Measurements from ENCODE around the gene SRD5A1.
"Not testable (repeated sequence)": the region's sequence is repeated elsewhere in the genome, so short reads cannot be mapped to it uniquely, and the experiment has no call there.

The SRD5A1 gene

DNA sequence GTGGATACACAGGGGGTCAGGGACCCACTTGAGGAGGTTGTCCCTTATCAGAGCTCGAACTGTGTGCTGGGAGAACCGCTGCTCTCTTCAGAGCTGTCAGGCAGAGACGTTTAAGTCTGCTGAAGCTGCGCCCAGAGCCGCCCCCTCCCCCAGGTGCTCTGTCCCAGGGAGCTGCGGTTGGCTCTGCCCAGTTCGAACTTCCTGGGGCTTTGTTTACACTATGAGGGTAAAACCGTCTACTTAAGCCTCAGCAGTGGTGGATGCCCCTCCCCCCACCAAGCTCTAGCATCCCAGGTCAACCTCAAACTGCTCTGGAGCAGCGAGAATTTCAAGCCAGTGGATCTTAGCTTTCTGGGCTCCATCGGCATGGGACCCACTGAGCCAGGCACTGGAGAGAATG lies 15.9 kb downstream of the SRD5A1 start:
- DNase-seq, result no peak

DNA sequence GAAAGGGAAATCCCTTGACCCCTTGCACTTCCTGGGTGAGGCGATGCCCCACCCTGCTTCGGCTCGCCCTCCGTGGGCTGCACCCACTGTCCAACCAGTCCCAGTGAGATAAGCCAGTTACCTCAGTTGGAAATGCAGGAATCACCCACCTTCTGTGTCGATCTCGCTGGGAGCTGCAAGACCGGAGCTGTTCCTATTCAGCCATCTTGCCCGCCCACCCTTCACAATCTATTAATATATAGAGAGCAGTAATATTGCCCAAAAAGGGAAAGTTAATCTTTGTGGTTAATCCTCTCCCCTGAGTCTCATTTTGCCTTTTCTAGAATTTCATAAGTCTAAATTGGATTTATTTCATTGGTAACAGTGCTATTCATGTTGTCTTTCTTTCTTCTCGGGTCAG lies 16.4 kb downstream of the SRD5A1 start:
- DNase-seq, result no peak

DNA sequence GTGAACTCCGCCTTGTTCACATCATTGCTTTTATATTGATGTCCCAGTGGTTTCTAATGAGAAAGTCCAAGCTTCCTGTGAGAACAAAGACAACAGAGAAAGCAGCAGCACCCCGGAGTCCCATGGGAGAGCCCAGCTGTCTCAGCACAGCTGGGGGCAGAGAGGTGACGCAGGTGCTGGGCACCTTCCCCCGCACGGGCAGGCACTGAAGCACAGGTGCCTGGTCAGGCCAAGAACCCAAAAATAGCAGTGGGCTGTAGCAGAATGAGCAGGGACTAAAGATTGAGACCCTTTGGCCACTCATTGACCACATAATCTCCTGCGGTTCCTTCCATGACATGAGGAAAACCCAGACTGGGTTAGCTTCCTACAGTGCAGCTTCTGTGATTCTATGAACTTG lies 18.8 kb downstream of the SRD5A1 start:
- no peak for DNase-seq

DNA sequence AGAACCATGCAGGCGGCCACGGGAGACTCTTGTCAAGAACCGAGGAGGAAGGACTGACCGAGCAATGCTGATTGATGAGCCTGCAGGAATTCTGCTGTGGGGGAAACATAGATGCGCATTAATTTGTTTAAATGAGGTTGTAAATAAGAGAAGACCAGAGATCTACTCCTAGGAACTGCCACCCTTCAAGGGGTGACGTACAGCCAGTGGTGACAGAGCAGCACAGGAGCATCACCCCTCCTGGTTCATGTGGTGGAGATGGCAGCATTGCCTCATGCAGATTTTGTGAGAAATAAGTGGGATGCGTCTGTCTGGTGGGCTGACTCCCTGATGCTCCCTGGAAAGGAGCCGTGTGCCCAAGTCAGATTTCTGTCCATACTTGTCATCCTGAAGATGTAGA lies 22.2 kb downstream of the SRD5A1 start:
- no peak for DNase-seq

DNA sequence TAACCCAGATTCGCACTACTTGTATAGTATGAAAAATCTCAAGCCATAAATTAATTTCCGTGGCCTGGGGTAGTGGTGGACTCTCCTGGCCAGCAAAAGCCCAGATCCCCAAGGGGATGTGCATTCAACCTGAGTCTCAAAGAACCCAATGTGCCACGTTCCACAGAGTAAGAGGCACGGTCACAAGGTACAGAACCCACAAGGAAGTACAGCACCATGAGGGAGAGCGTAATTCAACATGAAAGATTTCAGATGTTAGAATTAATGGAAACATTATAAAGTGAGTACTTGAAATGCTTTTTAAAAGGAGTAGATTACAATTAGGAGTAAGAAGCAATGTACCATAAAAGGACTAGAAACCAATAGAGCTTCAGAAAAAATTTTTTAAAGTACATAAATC lies 23.4 kb downstream of the SRD5A1 start:
- DNase-seq, result no peak

DNA sequence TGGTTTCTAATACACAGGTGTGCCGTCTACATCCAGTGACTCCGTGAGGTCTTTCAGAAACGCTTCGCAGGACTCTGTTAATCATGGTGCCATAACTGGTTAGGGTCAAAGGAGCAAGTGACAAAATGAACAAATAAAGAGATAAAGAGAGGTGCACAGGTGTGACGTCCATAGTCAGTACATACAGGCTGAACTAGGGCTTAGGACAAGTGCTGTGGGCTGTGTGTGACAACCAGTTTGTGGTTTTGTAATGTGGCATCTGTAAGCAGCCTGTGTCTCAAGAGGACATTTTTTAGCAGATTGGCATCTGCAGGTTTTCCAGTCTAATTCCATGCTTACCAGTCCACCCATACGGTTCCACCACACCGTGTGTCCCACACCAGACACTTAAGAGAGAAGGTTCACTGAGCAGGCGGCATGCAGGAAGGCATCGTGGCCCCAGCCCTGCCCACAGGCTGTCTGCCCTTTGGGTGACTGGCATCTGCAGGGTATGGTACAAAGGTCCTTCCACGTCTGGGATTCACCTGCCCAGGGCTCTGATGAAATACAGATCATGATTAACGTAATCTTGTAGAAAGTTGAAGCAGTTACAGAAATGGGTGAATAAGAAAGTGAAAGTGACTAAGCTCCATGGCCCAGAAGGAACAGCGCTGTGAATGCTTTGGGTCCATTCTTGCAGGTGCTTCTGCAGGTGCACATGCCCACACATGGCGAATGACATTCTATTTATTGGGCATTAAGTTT lies 26.9 kb downstream of the SRD5A1 start:
- no peak for DNase-seq

DNA sequence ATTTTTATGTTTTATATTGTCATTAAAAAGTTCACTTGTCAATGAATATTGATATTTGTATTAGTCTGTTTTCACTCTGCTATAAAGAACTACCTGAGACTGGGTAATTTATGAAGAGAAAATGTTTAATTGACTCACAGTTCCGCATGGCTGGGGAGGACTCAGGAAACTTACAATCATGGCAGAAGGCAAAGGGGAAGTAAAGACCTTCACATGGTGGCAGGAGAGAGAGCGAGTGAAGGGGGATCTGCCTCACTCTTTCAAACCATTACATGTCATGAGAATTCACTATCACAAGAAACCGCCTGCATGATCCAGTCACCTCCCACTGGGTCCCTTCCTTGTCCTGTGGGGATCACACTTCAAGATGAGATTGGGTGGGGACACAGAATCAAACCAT lies 27.4 kb downstream of the SRD5A1 start:
- no peak for DNase-seq

DNA sequence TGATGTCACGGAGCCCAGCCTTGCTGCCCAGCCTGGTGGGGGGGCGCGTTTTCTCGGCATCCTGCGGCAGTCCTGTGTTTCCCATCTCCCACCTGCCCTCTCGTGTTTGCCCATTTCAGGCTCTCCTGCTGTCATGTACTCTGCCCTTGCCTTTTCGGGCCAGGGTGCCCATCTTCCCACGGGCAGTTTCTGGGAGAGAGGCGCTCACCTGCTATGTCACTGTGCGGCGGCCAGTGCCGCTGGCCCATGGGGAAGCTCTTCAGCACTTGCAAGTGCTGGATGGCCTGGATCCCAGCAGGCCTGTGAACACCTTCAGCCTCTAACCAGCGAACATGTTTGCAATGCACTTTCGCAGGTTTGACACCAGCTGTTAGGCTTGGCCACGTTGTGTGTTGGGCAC lies 33.5 kb downstream of the SRD5A1 start:
- DNase-seq, result no peak

DNA sequence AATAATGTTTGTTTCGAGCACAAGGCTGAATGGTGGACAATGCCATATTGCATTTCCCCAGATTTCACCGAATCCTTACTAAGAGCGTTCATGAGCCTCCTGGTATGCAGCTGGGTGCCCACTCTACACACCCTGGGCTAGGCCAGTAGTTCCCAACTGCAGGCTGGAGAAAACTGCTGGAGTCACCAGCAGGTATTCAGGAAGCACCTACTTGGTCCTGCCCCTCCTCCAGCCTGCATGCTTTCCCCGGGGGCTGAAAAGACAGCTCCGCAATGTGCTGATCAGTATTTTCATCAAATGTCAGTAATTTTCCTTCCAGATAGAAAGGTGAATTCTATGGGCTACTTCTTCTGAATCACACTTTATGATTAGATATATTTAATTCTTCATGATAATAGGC lies 34.4 kb downstream of the SRD5A1 start:
- no peak for DNase-seq

DNA sequence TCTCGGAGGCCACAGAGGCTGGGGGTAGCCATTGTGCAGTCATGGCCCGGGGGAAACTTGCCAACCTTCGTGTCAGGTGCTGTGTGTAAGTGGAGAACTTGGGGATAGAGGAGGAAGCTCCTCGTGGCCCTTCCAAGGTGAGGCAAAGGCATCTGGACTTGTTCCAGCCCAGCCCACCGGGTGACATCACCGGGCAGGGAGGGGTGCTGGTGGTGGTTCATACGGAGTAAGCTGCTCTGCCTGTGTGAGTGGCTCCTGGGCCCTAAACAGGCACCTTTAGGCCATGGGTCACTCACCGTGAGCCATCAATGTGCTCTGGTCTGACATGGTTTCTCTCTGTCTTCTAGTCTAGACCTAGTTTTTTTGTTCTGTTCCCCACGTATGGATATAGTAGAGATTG lies 35.5 kb downstream of the SRD5A1 start:
- DNase-seq, result not testable (repeated sequence)

DNA sequence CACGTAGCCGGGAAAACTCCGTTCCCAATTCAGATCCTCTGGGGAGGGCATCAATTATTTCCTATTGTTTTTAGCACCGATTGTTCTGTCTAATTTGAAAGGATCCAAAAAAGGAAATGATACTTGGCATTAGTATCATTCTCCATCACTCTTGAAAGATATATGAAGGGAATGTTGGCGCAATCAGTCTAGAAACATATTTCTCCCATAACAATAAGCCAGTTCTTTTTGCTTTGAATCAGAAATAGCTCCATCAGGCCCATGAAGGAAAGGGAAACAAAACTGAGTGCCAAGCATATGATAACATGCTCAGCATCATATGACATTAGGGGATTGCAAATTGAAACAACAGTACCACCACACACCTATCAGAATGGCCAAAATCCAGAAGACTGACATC lies 39.8 kb downstream of the SRD5A1 start:
- no peak for DNase-seq

DNA sequence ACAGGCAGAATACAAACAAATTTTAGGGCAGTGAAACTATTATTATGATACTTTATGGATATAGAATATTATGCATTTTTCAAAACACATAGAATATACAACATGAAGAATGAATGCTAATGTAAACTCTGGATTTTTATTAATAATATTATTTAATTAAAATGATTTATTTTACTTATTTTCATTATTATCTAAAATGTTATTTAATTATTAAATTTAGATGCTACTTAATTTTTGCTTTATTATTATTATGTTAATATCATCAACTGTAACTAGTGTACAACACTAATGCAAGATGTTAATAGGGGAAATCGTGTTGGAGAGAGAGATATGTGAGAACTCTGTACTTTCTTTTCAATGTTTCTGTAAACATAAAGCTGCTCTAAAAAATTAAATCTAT lies 40.7 kb downstream of the SRD5A1 start:
- no peak for DNase-seq

DNA sequence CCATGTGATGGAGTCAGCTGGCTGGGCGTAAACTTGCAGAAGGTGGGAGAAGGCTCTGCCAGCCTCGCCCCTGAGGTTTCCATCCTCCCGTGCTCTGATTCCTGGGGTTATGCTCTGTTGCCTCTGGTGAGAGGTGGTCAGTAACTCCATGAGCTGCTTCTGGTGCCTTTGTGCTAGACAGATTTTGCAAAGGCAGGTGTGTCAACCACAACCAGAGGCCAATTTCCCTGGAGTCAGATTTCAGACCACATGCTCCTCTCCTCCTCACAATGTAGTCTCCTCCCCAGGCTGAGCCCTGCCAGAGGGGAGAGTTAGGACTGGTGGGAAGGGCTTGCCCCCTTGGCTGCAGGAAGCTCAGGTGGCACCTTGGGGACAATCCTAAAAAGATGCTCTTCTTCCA lies 41.2 kb downstream of the SRD5A1 start:
- no peak for DNase-seq

DNA sequence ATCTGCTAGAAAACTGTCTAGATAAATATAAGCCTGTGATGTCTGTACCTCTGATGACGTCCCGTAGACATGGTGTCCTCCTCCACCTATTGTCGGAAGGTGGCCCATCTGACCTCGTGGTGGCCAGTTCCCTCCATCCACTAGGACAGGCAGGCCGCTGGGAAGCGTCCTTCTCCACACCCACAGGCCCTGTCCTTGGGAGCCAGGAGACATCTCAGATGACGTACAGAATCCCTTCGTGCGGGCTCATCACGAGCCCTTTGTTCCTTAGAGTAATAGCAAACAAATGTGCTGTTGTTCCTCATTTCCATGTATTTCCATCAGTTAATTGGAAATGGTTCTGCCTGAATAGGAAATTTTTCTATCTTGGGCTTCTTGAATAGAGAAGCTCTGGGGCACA lies 41.6 kb downstream of the SRD5A1 start:
- DNase-seq, result no peak

DNA sequence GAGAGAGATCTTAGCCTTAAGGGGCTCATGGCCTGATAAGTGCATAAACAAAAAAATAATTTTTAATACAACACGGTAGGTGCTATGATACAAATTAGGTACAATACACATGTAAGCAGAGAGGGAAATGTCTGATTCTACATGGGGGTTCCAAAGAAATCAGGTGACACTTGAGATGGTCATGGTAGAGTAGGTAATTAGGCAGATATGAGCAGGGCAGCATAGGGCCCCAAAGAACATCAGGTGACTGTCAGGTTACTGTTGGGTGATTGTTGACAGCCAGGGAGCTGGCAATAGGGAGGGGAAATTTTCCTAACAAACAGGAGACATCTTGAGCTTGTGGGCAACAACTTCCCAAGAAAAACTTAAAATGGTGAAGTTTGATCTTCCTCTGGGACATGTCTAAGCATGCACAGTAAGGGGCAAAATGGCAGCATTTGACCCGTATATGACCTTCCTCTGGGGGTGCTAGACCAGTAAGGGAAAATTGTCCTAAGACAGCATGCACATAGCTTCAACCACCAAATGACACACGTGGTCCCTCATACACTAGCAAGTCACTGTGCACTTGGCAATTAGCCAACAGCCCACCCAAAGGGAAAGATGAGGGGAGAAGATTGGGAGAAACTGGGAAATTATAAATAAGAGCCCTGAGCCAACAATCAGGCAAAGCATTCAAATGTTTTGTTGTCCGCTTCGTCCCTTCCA lies 42.7 kb downstream of the SRD5A1 start:
- no peak for DNase-seq

DNA sequence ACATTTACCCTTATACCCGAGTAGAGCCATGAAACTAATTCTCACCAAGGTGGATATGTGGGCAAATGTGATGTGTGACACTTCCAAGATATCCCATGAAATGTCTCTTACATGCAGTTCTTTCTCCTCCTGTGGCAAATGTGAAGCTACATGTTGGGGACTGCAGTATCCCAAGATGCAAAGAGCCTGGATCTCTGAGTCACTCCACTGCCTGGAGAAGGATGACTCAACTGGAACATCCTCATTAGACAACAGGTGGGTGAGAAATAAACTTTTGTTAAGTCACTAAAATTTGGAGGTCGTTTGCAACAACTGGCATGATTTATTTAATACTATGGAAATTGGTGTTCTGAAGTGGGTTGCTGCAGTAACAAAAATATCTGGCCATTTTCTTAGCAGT lies 43.5 kb downstream of the SRD5A1 start:
- DNase-seq, result no peak

DNA sequence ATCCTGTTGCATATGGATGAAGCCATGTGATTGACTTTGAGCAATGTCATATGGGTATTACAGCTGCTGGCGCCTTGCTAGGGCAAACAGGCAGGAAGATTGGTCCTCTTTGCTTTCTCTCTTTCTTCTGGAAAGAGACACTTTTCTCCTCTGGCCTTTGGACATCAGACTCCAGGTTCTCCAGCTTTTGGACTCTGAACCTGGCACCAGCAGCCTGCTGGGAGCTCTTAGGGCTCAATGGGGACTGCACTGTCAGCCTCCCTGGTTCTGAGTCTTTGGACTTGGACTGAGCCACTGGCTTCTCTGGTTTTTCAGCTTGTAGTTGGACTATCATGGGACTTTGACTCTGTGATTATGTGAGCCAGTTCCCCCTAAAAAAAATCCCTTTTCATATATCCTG lies 45.1 kb downstream of the SRD5A1 start:
- DNase-seq, result no peak

DNA sequence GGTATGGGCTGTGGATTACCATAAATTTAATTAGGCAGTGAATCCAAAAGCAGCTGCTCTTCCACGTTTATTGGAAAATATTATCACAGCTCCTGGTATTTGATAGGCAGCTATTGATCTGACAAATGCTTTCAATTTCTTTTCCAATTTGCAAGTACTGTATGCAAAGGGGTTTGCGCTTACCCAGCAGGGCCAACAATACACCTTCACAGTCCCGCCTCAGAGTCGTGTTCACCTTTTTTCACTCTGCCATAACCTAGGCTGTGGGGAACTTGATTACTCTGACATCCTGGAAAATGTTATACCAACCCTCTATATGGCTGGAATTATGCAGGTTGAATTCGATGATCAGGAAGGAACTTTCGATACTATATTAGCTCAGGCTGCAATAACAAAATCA lies 47.7 kb downstream of the SRD5A1 start:
- no peak for DNase-seq

DNA sequence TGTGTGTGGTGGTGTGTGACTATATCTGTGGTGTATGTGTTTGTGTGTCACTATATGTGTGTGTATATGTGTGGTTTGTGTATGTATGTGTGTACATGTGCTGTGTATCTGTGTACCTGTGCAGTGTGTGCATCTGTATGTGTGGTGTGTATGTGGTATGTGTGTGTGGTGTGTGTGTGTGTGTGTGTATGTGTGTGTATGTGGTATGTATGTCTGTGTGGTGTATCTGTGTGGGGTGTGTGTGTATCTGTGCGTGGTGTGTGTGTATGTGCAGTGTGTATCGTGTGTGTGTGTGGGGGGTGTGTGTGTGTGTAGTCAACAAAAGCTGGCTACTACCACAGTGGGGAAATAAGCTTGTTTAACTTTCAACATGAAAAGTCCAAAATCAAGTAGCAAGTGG lies 48.4 kb downstream of the SRD5A1 start:
- DNase-seq, result no peak

DNA sequence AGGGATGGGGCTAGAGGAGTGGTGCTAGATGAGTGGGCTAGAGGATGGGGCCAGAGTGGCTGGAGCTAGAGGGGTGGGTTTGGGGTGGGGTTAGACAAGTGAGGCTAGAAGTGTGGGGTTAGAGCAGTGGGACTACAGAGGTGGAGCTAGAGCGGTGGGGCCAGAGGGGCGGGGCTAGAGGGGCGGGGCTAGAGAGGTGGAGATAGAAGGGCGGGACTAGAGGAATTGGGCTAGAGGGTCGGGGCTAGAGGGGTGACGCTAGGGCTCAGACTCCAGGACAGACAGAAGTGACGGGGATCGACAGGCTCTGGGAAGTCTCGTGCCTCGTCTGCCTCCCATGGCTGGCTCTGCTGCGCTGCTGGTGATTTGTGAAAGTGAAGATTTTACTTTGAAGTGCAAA lies 49.0 kb downstream of the SRD5A1 start:
- no peak for DNase-seq

DNA sequence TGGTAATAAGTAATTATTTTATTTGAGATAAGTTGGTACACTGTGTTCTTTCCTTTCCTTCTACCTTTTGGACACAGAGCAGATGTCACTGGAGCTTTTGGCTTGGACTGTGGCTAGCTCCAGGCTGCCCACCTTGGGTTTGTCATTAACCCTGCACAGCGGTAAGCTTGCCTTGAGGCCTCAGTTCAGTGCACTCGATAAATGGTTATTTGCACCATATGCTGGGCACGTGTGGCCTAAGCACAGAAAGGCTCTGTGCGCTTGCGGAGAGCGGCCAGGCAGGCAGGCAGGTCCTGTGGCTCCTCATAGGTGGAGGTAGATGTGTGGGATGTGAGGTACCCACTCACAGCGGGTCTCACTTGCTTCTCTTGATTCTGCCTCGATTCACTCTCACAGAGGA lies 50.0 kb downstream of the SRD5A1 start:
- DNase-seq, result no peak

DNA sequence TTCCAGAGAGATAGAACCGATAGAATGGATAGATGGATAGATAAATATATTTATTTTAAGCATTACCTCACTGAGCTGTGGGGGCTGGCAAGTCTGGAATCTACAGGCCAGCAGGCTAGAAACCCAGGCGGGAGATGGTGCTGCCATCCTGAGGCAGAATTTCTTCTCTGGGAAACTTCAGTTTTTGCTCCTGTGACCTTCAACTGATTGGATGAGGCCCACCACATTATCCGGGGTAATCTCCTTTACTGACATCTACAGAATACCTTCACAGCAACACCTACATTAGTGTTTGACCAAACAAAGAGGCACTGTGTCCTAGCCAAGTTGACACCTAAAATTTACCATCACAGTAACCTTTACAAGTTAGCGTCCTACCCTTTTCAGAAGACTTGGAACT lies 50.8 kb downstream of the SRD5A1 start:
- DNase-seq, result no peak

DNA sequence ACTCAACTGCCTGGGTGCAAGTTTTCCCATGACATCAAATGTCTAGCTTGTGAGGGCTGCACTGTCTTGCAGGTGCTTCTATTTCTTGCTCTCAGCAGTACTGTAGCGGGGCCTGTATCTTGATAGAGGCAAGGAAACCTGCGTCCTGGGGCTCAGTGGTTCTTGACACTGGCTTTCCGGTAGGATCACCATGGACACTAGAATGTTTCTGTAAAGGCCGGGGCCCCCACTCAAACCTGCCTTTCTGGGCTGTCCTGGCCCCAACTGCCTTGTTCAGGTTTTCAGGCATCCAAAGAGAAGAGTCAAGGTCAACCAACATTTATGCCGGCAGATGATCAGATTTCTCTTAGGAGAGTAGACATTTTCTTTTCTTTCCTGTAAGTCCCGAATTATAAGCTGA lies 53.3 kb downstream of the SRD5A1 start:
- DNase-seq, result no peak

DNA sequence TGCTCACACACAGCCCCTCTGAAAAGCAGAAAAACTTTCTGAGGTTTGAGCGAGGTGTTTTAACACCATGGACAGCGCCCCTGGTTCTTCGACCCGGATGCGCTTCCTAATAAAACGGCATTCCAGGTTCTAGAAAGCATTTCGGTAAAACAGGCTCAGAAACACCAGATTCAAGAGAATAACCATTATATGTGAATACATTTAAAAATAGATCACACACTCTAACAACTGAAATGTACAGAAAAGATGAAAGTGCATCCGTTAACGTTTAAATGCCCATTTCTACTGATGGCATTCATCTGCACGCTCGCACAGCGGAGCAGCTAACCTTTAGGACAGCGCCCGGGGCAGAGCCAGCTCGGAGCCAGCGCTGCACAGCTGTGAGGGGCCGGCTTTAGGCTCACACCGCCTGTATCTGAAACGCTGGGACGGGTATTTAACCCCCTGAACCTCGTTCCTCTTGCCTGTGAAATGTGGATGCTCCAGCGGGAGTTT lies 53.7 kb downstream of the SRD5A1 start:
- no peak for DNase-seq

DNA sequence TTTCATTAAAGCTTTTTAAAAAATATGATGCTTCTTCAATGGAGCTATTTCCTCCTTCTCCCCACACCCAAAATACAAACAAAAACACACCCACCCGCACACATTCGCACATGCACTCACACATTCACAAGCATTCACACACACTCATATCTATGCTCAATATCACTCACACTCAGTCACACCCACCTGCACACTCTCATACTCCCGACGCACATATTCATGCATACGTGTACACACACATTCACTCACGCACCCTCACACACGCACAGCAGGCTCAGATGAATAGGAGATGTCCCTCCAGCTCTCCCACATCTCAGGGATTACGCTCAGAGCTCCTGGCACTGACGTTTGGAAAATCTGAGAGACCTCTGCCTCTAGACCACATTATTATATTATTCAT lies 54.3 kb downstream of the SRD5A1 start:
- DNase-seq, result no peak
